NCI-H748 (cell line): ENCODE measurements around the gene CXCR5.
A peak's percentile ranks its signal among the peaks of the same experiment; 100 is the strongest.

Source experiments
- DNase-seq: peaks from one replicate; lab custom pipeline; 2025; ENCODE audit not compliant: unreplicated experiment; lab: John Stamatoyannopoulos, UW

CXCR5 gene

DNA sequence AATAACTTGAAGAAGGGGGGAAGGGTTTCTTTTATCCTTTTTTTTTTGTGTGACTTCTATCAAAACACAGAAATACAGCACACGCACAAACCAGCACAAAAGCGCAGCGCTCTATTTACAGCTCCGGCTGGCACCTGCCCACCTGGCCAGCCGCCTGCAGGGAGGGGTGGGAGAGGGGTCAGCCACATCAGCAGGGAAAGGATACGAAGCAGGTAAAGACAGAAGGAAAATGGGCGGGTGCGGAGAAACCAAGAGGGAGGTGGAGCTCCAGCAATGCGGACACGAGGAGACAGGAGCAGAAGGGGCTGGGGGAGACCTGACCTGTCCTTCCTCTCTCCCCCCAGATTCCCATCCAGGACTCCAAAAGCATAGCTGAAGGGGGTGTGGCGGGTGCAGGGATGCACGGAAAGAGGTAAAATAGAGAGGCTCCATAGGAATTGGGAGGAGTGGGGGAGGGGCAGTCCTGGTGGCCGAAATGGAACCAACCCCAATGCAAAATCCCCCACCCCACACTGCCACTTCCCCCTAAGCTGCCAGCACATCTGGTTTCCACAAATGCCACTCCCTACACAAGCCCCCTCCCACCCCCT, 14.1 kb downstream of the CXCR5 start:
- peak; percentile 56 for DNase-seq

- DNase-seq, result no peak
These were observed 15.0 kb downstream of the CXCR5 start for GRCh38 chr11:118898400-118899295.

GRCh38 chr11:118899296-118899688, 15.6 kb downstream of the CXCR5 start:
- no peak for DNase-seq

DNA sequence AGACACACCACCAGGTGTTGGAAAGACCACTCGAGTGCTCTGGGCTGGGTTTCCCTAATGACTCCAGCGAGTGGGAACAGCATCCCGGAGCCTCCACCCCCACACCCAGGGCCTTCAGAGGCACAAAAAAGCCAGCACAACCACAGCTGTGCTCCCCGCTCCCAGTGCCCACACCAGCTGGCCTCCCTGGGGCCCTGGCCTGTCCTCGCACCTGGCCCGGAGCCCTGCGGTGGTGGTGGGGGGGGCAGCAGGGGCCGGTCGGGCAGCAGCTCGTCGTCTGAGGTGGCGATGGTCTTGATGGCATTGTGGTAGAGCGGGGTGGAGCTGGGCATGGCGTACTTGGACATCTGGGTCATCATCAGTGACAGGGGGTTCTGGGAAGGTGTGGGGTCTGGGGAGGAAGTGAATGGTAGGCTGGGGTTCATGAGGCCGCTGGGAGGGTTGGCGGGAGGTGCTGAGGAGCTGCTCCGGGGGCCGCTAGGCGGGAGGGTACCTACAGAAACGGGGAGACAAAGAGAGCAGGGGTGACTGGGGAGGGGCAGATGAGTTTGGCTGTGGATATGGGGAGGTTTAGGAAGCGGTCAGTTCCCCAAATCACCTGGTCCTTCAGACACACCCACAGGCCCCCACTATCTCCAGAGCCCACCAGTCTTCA, 16.1 kb downstream of the CXCR5 start:
- DNase-seq, result no peak

DNA sequence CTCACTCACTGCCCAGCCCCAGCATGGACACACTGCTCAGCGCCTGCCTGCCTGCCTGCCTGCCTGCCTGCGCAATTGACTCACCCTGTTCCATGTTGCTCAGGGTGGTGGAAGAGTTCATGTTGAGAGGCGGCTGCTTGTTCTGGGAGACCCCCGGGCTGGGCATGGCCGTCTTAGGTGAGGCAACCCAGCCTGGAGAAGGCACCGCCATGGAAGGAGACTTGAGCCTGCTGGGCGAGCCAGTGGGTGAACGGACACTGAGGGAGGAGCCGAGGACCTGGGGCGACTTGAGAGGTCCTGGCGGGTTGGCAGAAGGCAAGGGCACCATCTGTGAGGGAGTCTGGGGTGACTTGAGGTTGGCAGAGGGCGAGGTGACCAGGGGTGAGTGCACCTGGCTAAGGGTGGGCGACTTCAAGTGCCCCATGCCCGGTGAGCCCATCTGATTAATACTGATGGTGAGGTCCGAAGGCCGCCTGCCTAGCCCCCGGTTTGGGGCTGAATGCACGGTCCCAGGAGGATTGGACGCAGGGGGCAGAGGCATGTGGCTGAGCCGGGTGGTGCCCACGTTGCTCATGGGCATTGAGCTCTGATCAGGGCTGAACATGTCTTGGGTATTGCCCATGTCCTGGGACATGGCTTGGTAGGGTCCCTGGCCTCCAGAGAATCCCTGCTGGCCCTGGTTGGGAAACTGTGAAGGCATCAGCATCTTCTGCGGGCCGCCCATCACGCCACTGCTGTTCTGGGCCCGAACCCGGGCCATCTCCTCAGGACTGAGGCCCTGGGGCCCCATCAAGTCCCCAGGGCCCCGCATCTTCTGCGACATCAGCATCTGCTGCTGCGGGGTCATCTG, 17.1 kb downstream of the CXCR5 start:
- no peak for DNase-seq

GRCh38 chr11:118901494-118902335, 18.0 kb downstream of the CXCR5 start:
- no peak for DNase-seq

- no peak for DNase-seq
These were observed 18.9 kb downstream of the CXCR5 start for GRCh38 chr11:118902336-118903203.

DNA sequence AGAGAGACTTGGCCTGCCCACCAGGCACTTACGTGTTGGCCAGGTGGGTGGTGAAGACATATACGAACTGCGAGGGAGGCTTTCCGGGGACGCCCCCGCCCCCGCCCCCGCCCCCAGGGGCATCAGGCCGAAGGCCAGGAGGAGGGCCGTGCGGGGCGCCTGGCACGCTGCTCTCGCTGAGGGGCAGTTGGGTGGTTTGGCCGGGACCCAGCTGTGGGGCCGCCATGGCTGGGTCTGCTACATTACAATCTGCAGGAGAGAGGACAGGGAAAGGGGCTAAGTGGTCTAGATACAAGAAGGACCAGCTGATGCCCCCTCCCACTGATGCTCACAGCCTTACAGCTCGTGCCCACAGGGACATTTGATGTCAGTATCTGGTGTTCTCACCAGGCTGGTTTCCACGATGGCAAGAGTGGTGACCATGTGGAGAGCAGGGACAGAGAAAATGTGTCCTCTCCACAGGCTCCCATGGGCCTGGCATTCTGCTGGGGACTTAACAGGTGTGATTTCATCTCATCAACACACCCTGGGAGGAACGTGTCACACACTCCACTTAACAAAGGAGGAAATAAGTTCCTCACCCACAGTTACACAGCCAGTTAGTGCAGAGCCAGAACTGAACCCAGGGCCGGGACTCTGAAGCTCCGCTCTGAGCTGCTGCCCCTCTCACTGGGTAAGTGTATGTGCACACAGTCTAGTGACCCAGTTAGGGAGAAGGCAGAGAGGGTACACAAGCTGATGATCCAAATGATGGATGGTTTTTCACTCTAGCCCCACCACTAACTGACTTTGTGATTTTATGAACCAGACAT, 19.7 kb downstream of the CXCR5 start:
- no peak for DNase-seq

DNA sequence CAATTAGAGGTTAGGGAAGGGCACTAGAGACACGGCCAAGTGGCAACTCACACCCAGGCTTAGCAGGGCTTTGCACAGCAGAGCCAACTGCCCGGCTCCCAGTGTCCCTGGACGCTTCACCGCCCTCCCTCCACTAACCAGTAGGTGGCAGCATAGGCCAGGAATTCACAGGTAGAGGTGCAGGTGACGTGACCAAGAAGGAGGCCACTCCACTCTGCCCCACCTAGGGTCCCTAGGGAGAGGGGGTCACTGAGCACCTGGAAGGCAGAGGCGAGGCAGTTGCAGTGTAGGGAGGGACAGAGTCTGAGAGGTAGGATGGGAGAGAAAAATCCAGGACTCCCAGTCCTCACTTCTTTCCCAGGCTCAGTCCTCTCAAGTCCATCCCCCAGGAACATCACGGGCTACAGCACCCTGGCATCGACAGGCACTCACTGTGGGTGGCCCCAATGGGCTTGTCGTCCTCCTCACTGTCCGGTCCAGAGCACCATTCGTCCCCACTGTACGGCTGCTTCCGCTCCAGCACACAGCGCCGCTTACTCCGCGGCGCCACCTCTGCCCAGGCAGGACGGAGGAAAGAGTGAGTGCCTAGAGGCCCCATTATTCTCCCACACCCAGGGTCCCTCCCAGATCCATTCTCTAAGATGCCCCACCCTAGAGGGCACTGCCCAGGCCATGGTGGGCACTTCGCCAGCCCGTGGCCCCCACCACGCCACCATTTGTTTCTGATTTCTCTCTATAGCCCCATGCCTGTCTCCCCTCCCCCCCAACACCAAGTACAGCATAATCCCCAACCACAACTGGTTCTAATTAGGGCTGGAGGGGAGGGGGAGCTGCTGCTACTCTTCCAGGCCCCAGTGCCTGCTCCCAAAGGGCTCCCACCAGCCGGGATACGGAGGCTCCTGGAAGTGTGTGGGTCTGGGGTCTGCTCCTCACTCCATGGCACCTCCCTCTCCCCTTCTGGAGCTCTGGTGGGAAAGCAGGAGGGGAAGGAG, 23.7 kb downstream of the CXCR5 start:
- peak; percentile 72 for DNase-seq

- DNase-seq, result no peak
These were observed 24.6 kb downstream of the CXCR5 start for GRCh38 chr11:118908264-118908663.

DNA sequence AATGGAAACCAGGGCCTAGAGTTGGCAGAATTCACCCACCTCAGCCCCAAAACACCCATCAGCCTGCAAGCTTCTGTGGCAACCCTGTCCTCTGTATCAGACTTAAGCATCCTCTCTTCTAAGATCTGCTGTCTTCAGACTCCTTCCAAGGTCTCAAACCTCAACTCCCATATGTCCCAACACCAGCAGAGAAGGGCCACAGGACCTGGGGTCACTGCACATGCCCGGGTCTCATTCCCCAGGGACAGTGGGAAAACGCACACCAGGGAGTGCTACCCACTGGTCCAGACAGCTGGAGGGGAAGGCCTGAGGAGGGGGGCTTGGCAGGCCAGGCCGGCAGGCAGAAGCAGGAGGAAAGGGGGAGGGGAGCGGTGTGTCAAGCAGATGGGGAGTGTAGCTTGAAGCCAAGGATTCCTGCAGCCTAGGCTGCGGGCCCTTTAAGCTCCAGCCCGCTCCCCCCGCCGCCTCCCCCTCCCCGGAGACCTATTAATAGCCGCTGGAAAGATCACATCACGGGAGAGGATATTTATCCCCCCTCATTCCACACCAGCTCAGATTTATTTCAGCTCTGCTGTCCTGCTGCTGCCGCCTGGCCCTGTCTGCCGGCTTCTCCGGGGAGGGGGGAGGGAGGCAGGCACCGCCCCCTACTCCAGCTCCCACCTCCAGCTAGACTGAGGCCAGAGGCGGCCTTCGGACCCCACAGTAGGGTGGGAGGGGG, 25.4 kb downstream of the CXCR5 start:
- DNase-seq, result no peak

DNA sequence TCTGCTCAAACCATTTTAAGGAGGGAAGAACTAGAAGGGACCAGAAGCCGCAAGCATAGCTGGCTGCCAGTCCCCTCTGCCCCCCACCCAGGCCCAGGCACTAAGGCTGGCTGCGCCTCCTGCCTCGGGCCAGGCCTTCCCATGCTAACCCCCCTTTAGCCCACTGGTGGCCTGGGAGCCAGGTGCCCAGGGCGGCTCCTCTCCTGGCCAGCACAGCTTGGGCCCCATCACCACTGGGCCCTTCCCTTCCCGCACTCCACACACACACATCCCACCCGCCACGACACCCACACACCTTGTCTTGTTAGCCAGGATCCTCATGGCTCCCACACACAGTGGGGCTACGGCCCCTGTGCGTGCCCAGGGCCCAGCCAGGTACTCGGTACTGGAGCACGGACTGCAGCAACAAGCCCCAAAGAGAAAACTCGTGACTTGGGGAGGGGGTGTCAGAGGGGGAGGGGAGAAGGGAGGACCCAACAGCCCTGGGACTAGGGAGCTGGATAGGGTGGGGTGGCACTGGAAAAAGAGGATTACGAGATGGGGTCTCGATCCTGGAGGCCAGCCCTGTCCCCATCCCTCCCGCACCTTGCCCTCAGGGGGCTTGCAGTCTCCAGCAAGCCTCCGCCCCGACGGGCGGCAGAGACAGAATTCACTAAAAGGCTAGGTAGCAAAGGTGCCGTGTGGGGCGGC, 26.1 kb downstream of the CXCR5 start:
- DNase-seq, result no peak

- DNase-seq, result no peak
These were observed 26.8 kb downstream of the CXCR5 start for GRCh38 chr11:118910309-118911112.

GRCh38 chr11:118911113-118911879, 27.6 kb downstream of the CXCR5 start:
- DNase-seq, result no peak
